ENCODE results near the gene KIF26A.

The KIF26A gene

DNA sequence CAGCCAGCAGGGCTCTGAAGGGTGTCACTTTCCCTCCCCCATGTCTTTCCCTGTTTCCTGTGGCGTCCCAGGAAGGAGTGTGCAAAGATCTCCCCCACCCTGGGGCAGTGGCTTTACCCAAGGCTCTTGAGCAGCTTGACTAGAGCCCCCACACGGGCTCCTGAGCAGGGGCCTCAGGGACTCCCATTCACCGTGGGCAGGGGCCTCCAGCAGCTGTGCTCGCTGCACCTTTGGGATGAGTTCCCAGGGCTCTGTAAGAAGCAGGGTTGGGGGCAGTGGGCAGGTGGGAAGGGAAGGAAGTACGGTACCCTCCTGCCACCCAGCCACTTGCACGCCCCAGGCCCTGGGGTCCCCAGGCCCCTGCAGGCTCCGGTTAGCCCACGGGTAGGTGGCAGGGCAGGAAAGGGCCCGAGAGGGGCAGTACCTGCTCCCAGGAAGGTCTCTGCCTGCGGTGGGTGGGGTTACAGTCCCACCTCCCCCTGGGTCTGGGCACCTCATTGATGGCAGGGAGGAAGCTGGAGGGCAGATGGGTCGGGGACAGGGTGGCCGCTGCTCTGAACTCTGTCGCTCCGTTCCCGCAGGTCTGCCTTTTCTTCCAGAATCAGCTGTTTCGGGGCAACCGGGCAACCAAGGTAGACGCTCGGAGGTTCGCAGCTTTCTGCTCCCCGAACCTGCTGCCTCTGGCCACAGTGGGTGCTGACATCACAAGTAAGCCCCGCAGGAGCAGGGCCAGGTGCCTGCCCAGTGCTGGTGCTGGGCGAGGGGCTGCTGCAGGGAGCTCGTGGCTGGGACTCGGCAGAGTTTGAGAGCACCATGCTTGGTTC lies 39.9 kb upstream of the KIF26A start:
- no peak for DNase-seq (ENCODE audit: low read depth)
- H3K4me3 ChIP-seq (ENCODE audit: low read depth, low read length) = no peak overlapping the region
- TF ChIP-seq, protein P1, sequence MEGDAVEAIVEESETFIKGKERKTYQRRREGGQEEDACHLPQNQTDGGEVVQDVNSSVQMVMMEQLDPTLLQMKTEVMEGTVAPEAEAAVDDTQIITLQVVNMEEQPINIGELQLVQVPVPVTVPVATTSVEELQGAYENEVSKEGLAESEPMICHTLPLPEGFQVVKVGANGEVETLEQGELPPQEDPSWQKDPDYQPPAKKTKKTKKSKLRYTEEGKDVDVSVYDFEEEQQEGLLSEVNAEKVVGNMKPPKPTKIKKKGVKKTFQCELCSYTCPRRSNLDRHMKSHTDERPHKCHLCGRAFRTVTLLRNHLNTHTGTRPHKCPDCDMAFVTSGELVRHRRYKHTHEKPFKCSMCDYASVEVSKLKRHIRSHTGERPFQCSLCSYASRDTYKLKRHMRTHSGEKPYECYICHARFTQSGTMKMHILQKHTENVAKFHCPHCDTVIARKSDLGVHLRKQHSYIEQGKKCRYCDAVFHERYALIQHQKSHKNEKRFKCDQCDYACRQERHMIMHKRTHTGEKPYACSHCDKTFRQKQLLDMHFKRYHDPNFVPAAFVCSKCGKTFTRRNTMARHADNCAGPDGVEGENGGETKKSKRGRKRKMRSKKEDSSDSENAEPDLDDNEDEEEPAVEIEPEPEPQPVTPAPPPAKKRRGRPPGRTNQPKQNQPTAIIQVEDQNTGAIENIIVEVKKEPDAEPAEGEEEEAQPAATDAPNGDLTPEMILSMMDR (conservative IDR thresholded peaks at IDR 0.05; ENCODE audit: low read depth, low read length) = no peak

GRCh38 chr14:104099096-104100041 lies 39.0 kb upstream of the KIF26A start:
- no peak overlapping the region for H3K4me3 ChIP-seq (ENCODE audit: low read depth, low read length)
- no peak for DNase-seq (ENCODE audit: low read depth)
- TF ChIP-seq, protein P1 (conservative IDR thresholded peaks at IDR 0.05; ENCODE audit: low read depth, low read length) = no peak

GRCh38 chr14:104100171-104101085 lies 38.0 kb upstream of the KIF26A start:
- TF ChIP-seq, protein P1 (conservative IDR thresholded peaks at IDR 0.05; ENCODE audit: low read depth, low read length) = no peak
- no peak overlapping the region for H3K4me3 ChIP-seq (ENCODE audit: low read depth, low read length)
- DNase-seq (ENCODE audit: low read depth) = no peak

DNA sequence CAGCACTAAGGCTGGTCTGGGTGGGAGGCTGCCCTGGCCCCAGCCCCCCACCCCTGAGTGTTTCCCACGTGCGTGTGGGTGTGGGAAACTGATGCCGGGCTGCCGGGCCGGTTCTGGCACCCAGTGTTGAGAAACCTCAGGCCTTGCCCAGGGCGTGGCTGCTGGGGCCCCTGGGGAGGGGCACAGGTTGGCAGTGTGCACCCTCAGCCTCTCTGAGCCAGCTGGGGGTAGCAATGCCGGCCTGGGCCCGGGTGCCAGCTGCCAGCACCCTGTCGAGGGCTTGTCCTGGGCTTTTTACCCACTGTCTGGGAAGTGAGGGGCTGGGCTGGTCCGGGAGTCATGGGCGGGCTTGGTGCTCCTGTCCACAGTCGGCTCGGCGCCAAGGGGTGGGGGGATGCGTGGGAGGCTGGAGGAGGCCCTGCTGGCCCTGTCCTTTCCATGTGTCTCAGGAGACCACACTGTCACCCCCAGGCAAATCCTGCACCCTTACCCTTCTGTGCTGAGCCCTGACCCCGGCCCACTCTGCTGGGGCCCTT lies 37.2 kb upstream of the KIF26A start:
- TF ChIP-seq, protein P1 (conservative IDR thresholded peaks at IDR 0.05; ENCODE audit: low read depth, low read length) = no peak
- DNase-seq (ENCODE audit: low read depth) = no peak
- H3K4me3 ChIP-seq (ENCODE audit: low read depth, low read length) = no peak overlapping the region

DNA sequence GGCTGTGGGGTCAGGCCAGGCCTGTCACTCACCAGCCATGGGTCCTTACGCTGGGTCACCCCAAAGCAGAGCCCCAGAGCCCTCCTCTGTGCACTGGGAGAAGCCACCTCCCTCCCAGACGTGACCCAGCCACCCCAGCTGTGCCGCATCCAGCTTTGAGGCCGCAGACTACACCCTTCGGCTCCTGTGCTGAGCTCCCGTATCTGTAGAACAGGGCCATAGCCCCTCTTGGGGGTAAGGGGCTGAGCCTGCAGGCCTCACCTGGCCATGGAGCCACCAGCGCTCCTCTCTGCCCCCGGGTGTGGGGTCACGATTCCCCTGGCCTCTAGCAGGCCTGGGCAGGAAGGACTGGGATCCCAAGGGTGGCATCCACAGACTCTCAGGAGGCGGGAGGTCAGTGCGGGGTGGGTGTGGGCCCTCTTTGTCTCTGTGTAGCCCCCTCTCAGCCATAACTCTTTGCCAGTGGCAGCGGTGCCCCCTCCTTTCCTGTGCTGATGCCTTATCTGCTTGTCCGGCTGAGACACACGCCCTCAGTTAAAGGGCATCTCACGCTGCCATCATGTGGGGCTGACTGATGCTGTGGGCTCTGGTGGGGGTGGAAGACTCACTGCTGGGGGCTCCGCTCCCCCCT lies 36.6 kb upstream of the KIF26A start:
- DNase-seq (ENCODE audit: low read depth) = no peak
- TF ChIP-seq, protein P1 (conservative IDR thresholded peaks at IDR 0.05; ENCODE audit: low read depth, low read length) = no peak
- no peak overlapping the region for H3K4me3 ChIP-seq (ENCODE audit: low read depth, low read length)

Data from choroid plexus epithelial cell (primary cell).